Esophagus muscularis mucosa (tissue), 4 donors: ENCODE measurements around the gene OLA1.

Experiments
- CTCF ChIP-seq, 3 experiments: fragments of 200-600 bp in 2 of 3; fragments of 450-650 bp in 1 of 3; sonication (generic) in 2 of 3; IDR thresholded peaks; one replicate each; pipeline ENCODE4 v1.5.1; 2017 to 2019; ENCODE audit warnings: antibody characterized with exemption in 3 of 3, mild to moderate bottlenecking in 2 of 3, moderate library complexity in 1 of 3
- EP300 ChIP-seq: sonication (generic); formaldehyde crosslinking; IDR thresholded peaks from one replicate; pipeline ENCODE4 v1.6.1; 2017; ENCODE audit warnings: antibody characterized with exemption
- POLR2A ChIP-seq: fragments of 450-650 bp; IDR thresholded peaks from one replicate; pipeline ENCODE4 v1.6.1; 2017; ENCODE audit warnings: antibody characterized with exemption, moderate library complexity, mild to moderate bottlenecking, low read depth
- POLR2AphosphoS5 ChIP-seq, 2 donors: sonication (generic); formaldehyde crosslinking; IDR thresholded peaks; one replicate each; pipeline ENCODE4 v1.6.1; 2017; ENCODE audit warnings: antibody characterized with exemption in 2 of 2

- TF ChIP-seq CTCF (IDR thresholded peaks at IDR 0.05), result no peak
- TF ChIP-seq POLR2A, result no peak
- TF ChIP-seq POLR2AphosphoS5 (IDR thresholded peaks at IDR 0.05), result no peak
- TF ChIP-seq EP300, result no peak
Observed at GRCh38 chr2:174233771-174234275, 14.5 kb downstream of the OLA1 start.
